Inflammatory macrophage treated with lipopolysaccharide for 1 hour (primary cell): ENCODE results near the gene ANKRD11.
A peak's percentile ranks its signal among the peaks of the same experiment; 100 is the strongest.

ENCODE experiments used
- DNase-seq, 2 donors: peaks; one replicate each; pipeline ENCODE4 v3.0.0-alpha.2; 2020 to 2022

ANKRD11 gene

GRCh38 chr16:89360760-89361435 lies 129.5 kb downstream of the ANKRD11 start:
- peak; percentile 35 to 61 for DNase-seq

- DNase-seq, result no peak
These were observed 130.9 kb downstream of the ANKRD11 start for GRCh38 chr16:89359264-89360147.

GRCh38 chr16:89358030-89359005 lies 132.0 kb downstream of the ANKRD11 start:
- peak in 1 of 2 donors; percentile 12 for DNase-seq

GRCh38 chr16:89357055-89357816 lies 133.1 kb downstream of the ANKRD11 start:
- DNase-seq, result peak; percentile 56 to 67

GRCh38 chr16:89355686-89356085 lies 134.7 kb downstream of the ANKRD11 start:
- no peak for DNase-seq

GRCh38 chr16:89355007-89355406 lies 135.4 kb downstream of the ANKRD11 start:
- no peak for DNase-seq

GRCh38 chr16:89354325-89354724 lies 136.0 kb downstream of the ANKRD11 start:
- DNase-seq, result no peak

- no peak for DNase-seq
These were observed 138.2 kb downstream of the ANKRD11 start for GRCh38 chr16:89352091-89352681.

- DNase-seq, result no peak
These were observed 138.7 kb downstream of the ANKRD11 start for GRCh38 chr16:89351645-89352044.

GRCh38 chr16:89350701-89351380 lies 139.5 kb downstream of the ANKRD11 start:
- no peak for DNase-seq

GRCh38 chr16:89349947-89350633 lies 140.3 kb downstream of the ANKRD11 start:
- no peak for DNase-seq

GRCh38 chr16:89347807-89348206 lies 142.6 kb downstream of the ANKRD11 start:
- DNase-seq, result no peak

- no peak for DNase-seq
These were observed 143.5 kb downstream of the ANKRD11 start for GRCh38 chr16:89346869-89347268.

GRCh38 chr16:89345642-89346150 lies 144.7 kb downstream of the ANKRD11 start:
- no peak for DNase-seq

GRCh38 chr16:89344846-89345611 lies 145.3 kb downstream of the ANKRD11 start:
- no peak for DNase-seq

- no peak for DNase-seq
These were observed 145.9 kb downstream of the ANKRD11 start for GRCh38 chr16:89344458-89344834.

- DNase-seq, result no peak
These were observed 146.6 kb downstream of the ANKRD11 start for GRCh38 chr16:89343501-89344457.
